ENCODE results near the gene GRAP2. TPM values are rescaled to one million over a fixed set of nuclear protein-coding genes. Genes with fewer than 3 reads are reported as not detected.
"Not testable (repeated sequence)": the region's sequence is repeated elsewhere in the genome, so short reads cannot be mapped to it uniquely, and the experiment has no call there.

Gene GRAP2
- total RNA-seq, 1 donor: not detected

DNA sequence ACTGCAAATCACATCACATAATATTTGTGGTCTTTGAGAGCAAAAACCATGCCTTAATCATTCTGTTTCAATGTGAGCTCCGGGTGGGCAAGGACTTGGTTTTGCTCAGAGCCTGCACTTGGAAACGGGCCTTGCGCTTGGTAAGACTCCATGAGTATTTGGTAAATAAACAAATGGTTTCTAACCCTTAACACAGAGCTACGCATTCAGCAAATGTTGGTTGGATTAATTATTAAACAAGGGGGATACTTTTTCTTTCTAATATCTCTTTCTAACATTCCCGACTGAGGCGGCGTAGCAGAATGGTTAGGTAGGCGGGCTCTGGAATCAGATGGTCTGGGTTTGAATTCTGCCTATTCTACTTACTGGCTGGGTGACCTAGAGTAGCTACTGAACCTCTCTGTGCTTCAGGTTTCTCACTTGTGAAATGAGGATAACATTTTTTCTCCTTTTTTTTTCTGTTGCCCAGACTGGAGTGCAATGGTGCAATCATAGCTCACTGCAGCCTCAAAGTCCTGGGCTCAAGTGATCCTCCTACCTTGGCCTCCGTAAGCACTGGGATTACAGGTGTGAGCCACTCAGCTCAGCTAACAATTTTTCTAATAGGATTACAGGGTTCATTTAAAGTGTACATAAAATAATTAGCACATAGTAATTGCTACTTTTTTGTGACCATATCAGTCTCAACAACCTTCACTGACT, 90.4 kb downstream of the GRAP2 start:
- Histone ChIP-seq H3K27ac (ENCODE audit: low read depth, low read length) (no peak overlapping the region), H3K4me3 (ENCODE audit: insufficient read depth, low read length) (no peak overlapping the region), H3K36me3 (ENCODE audit: insufficient read depth, low read length) (no peaks in the 10 kb centered on the region), H3K79me2 (ENCODE audit: insufficient read depth, low read length) (no peaks in the 10 kb centered on the region), H2AFZ (ENCODE audit: low read length) (no peak overlapping the region), H4K20me1 (ENCODE audit: insufficient read depth, low read length) (no peaks in the 10 kb centered on the region), H3K9me3 (ENCODE audit: low read depth, low read length) (no peaks in the 10 kb centered on the region), H3K4me2 (ENCODE audit: insufficient read depth, low read length) (no peak overlapping the region), H3K4me1 (ENCODE audit: insufficient read depth, low read length) (no peaks in the 10 kb centered on the region), H3K27me3 (ENCODE audit: insufficient read depth, low read length) (peaks cover 25% of the 10 kb centered on the region)
- no peak for DNase-seq (ENCODE audit: insufficient read length, low spot score, missing footprints)
- TF ChIP-seq, protein P1, sequence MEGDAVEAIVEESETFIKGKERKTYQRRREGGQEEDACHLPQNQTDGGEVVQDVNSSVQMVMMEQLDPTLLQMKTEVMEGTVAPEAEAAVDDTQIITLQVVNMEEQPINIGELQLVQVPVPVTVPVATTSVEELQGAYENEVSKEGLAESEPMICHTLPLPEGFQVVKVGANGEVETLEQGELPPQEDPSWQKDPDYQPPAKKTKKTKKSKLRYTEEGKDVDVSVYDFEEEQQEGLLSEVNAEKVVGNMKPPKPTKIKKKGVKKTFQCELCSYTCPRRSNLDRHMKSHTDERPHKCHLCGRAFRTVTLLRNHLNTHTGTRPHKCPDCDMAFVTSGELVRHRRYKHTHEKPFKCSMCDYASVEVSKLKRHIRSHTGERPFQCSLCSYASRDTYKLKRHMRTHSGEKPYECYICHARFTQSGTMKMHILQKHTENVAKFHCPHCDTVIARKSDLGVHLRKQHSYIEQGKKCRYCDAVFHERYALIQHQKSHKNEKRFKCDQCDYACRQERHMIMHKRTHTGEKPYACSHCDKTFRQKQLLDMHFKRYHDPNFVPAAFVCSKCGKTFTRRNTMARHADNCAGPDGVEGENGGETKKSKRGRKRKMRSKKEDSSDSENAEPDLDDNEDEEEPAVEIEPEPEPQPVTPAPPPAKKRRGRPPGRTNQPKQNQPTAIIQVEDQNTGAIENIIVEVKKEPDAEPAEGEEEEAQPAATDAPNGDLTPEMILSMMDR (IDR thresholded peaks at IDR 0.05; ENCODE audit: extremely low read depth, low read depth, low read length): no peak

GRCh38 chr22:39992088-39992826, 91.4 kb downstream of the GRAP2 start:
- no peak overlapping the region for H3K4me2 ChIP-seq (ENCODE audit: insufficient read depth, low read length)
- no peaks in the 10 kb centered on the region for H3K36me3 ChIP-seq (ENCODE audit: insufficient read depth, low read length)
- H3K27ac ChIP-seq (ENCODE audit: low read depth, low read length): no peak overlapping the region
- DNase-seq (ENCODE audit: insufficient read length, low spot score, missing footprints): no peak
- H3K4me3 ChIP-seq (ENCODE audit: insufficient read depth, low read length): no peak overlapping the region
- peaks cover 29% of the 10 kb centered on the region for H3K27me3 ChIP-seq (ENCODE audit: insufficient read depth, low read length)
- H2AFZ ChIP-seq (ENCODE audit: low read length): no peak overlapping the region
- no peaks in the 10 kb centered on the region for H3K4me1 ChIP-seq (ENCODE audit: insufficient read depth, low read length)
- TF ChIP-seq, protein P1 (IDR thresholded peaks at IDR 0.05; ENCODE audit: extremely low read depth, low read depth, low read length): no peak
- no peaks in the 10 kb centered on the region for H3K79me2 ChIP-seq (ENCODE audit: insufficient read depth, low read length)
- H3K9me3 ChIP-seq (ENCODE audit: low read depth, low read length): no peaks in the 10 kb centered on the region
- no peaks in the 10 kb centered on the region for H4K20me1 ChIP-seq (ENCODE audit: insufficient read depth, low read length)

GRCh38 chr22:39992894-39993293, 92.0 kb downstream of the GRAP2 start:
- H3K4me2 ChIP-seq (ENCODE audit: insufficient read depth, low read length); H3K79me2 ChIP-seq (ENCODE audit: insufficient read depth, low read length); H3K27ac ChIP-seq (ENCODE audit: low read depth, low read length); H3K4me1 ChIP-seq (ENCODE audit: insufficient read depth, low read length); H4K20me1 ChIP-seq (ENCODE audit: insufficient read depth, low read length); H3K9me3 ChIP-seq (ENCODE audit: low read depth, low read length); H3K4me3 ChIP-seq (ENCODE audit: insufficient read depth, low read length); H2AFZ ChIP-seq (ENCODE audit: low read length); DNase-seq (ENCODE audit: insufficient read length, low spot score, missing footprints); H3K36me3 ChIP-seq (ENCODE audit: insufficient read depth, low read length): not testable (repeated sequence)
- H3K27me3 ChIP-seq (ENCODE audit: insufficient read depth, low read length): peaks cover 31% of the 10 kb centered on the region

DNA sequence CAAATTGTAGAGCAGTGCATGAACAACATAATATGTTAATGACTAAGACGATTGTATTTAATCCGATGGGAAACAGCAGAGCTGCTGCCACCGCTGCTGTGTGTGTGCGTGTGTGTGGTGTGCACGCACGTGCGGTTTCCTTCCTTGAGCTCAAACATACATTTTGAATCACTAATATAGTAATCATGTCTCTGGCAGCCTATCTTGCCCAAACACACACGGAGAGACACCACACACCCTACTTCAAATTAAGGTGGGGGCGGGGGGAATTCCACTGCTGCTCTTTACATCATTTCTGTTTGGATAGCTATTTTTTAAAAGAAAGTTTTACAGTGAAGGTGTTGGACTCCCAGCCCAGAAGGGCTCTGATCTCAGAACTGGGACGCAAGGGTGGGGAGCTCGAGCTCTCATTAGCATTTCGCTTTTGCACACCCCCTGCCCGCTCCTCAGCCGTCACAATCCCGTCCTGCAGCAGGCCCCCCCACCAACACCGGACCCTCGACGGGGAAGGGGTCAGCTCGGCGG, 93.2 kb downstream of the GRAP2 start:
- no peak overlapping the region for H3K4me3 ChIP-seq (ENCODE audit: insufficient read depth, low read length)

More for the DNA sequence above, 93.2 kb downstream of the GRAP2 start:
- Histone ChIP-seq H3K27me3 (ENCODE audit: insufficient read depth, low read length) (peaks cover 30% of the 10 kb centered on the region), H3K4me1 (ENCODE audit: insufficient read depth, low read length) (no peaks in the 10 kb centered on the region), H3K79me2 (ENCODE audit: insufficient read depth, low read length) (no peaks in the 10 kb centered on the region), H4K20me1 (ENCODE audit: insufficient read depth, low read length) (no peaks in the 10 kb centered on the region), H2AFZ (ENCODE audit: low read length) (no peak overlapping the region), H3K9me3 (ENCODE audit: low read depth, low read length) (no peaks in the 10 kb centered on the region), H3K36me3 (ENCODE audit: insufficient read depth, low read length) (no peaks in the 10 kb centered on the region), H3K27ac (ENCODE audit: low read depth, low read length) (no peak overlapping the region), H3K4me2 (ENCODE audit: insufficient read depth, low read length) (no peak overlapping the region)
- TF ChIP-seq, protein P1 (IDR thresholded peaks at IDR 0.05; ENCODE audit: extremely low read depth, low read depth, low read length): no peak
- no peak for DNase-seq (ENCODE audit: insufficient read length, low spot score, missing footprints)
